Measurements from ENCODE around the gene BCL11A.

- TF ChIP-seq POLR2A (IDR thresholded peaks at IDR 0.05), result no peak
- TF ChIP-seq, protein P1, sequence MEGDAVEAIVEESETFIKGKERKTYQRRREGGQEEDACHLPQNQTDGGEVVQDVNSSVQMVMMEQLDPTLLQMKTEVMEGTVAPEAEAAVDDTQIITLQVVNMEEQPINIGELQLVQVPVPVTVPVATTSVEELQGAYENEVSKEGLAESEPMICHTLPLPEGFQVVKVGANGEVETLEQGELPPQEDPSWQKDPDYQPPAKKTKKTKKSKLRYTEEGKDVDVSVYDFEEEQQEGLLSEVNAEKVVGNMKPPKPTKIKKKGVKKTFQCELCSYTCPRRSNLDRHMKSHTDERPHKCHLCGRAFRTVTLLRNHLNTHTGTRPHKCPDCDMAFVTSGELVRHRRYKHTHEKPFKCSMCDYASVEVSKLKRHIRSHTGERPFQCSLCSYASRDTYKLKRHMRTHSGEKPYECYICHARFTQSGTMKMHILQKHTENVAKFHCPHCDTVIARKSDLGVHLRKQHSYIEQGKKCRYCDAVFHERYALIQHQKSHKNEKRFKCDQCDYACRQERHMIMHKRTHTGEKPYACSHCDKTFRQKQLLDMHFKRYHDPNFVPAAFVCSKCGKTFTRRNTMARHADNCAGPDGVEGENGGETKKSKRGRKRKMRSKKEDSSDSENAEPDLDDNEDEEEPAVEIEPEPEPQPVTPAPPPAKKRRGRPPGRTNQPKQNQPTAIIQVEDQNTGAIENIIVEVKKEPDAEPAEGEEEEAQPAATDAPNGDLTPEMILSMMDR (IDR thresholded peaks at IDR 0.05), result no peak
Measured at GRCh38 chr2:60529785-60530627, 23.4 kb downstream of the BCL11A start.
